Panc1 (cell line): Measurements from ENCODE around the gene UBAC1. TPM values are rescaled to one million over a fixed set of nuclear protein-coding genes. Genes with fewer than 3 reads are reported as not detected.

Experiments
- ATAC-seq: fragments of 200-7000 bp; cut with Tn5 transposase; 2 replicates; pipeline ENCODE4 v1.9.1; 2020; ENCODE audit warnings: mild to moderate bottlenecking, moderate library complexity
- BruUV-seq: library from RNA; stranded (reverse); fragments of 400-500 nt; replicated peaks from 2 replicates; lab custom pipeline; 2021; lab: Mats Ljungman, UMichigan
- CTCF ChIA-PET: fragments of 300-600 bp; sonication (Branson Sonifier 250); formaldehyde crosslinking; loops from one replicate; lab custom pipeline; 2022; ENCODE audit warnings: antibody characterized with exemption; lab: Charles Lee
- POLR2A ChIA-PET: fragments of 300-600 bp; sonication (Branson Sonifier 250); formaldehyde crosslinking; loops from one replicate; lab custom pipeline; 2022; ENCODE audit warnings: antibody characterized with exemption; lab: Charles Lee
- DNase-seq: peaks from one replicate; pipeline ENCODE4 v3.0.0-alpha.2; 2010; ENCODE audit warnings: low read depth, low spot score
- H3K27ac ChIP-seq: 2 replicates; pipeline ENCODE4 v1.5.1; 2011; ENCODE audit warnings: mild to moderate bottlenecking, low read length, inconsistent platforms
- H3K27me3 ChIP-seq: fragments of 200-500 bp; sonication (Bioruptor generic); 2 replicates; pipeline ENCODE4 v1.6.0; 2014; ENCODE audit warnings: low read length, inconsistent platforms; ENCODE audit not compliant: control insufficient read depth, insufficient read depth
- H3K36me3 ChIP-seq: fragments of 200-500 bp; sonication (Bioruptor generic); 2 replicates; pipeline ENCODE4 v1.5.1; 2014; ENCODE audit warnings: inconsistent platforms, mild to moderate bottlenecking, low read length, moderate library complexity; ENCODE audit not compliant: control insufficient read depth, insufficient read depth
- H3K4me1 ChIP-seq: 2 replicates; pipeline ENCODE4 v1.5.1; 2011; ENCODE audit warnings: inconsistent platforms, mild to moderate bottlenecking, low read length, moderate library complexity; ENCODE audit not compliant: control insufficient read depth, insufficient read depth
- H3K4me3 ChIP-seq, 2 experiments: 2 replicates each; pipeline ENCODE4 v1.5.1; 2011 to 2012; ENCODE audit warnings: low read depth in 2 of 2, low read length in 2 of 2, mild to moderate bottlenecking in 2 of 2, inconsistent platforms in 1 of 2, moderate library complexity in 1 of 2
- H3K9me3 ChIP-seq: fragments of 200-500 bp; sonication (Bioruptor generic); 2 replicates; pipeline ENCODE4 v1.5.1; 2014; ENCODE audit warnings: low read depth, mild to moderate bottlenecking, inconsistent platforms, low read length, moderate library complexity; ENCODE audit not compliant: control insufficient read depth, insufficient read depth
- POLR2AphosphoS5 ChIP-seq: IDR thresholded peaks from 2 replicates; pipeline ENCODE4 v1.6.1; 2012; ENCODE audit warnings: mild to moderate bottlenecking, low read depth, low read length, moderate library complexity
- REST ChIP-seq, 2 experiments: IDR thresholded peaks; 2 replicates each; pipeline ENCODE4 v1.6.1; 2011 to 2012; ENCODE audit warnings: low read depth in 2 of 2, control low read depth in 1 of 2, low read length in 1 of 2, mild to moderate bottlenecking in 1 of 2, moderate library complexity in 1 of 2; ENCODE audit not compliant: insufficient read depth in 1 of 2
- SIN3A ChIP-seq: IDR thresholded peaks from 2 replicates; pipeline ENCODE4 v1.6.1; 2012; ENCODE audit warnings: low read depth, mild to moderate bottlenecking, low read length, moderate library complexity, borderline replicate concordance; ENCODE audit not compliant: insufficient read depth
- TCF7L2 ChIP-seq: IDR thresholded peaks from 2 replicates; pipeline ENCODE4 v1.6.1; 2011; ENCODE audit warnings: mild to moderate bottlenecking, low read depth, low read length, inconsistent platforms
- in situ Hi-C: cut with HindIII; loops from 2 replicates; pipeline ENCODE4 v1.10.0; 2016; ENCODE audit warnings: low sequenced_read_pairs, low pct_unique_long_range_greater_than_20kb
- intact Hi-C: fragments of 100-400 bp; cut with micrococcal nuclease; formaldehyde crosslinking; loops from one replicate; pipeline ENCODE4 v1.10.0; 2022; ENCODE audit not compliant: unreplicated experiment
- total RNA-seq: library from RNA; stranded (reverse); gene quantifications from one replicate; pipeline ENCODE4 v1.2.1, GENCODE V29; 2021; ENCODE audit not compliant: unreplicated experiment
- TF ChIP-seq, protein P1 (sequence below): fragments of 450-650 bp; IDR thresholded peaks from 2 replicates; pipeline ENCODE4 v1.5.1; 2017; ENCODE audit warnings: mild to moderate bottlenecking

The UBAC1 gene
- total RNA-seq, 1 experiment from 2014 or later, result 38.0 TPM

- in situ Hi-C loops, result no loop called here
- BruUV-seq, result no TSS peak
- no peaks in the 10 kb centered on the region; the same call in 1 of the 2 replicates for H3K36me3 ChIP-seq
- DNase-seq (no peak), ATAC-seq (peak; percentile 56)
- POLR2A ChIA-PET, result no interaction called here
- peaks cover 11% of the 10 kb centered on the region for H3K4me1 ChIP-seq
- no peaks in the 10 kb centered on the region for H3K9me3 ChIP-seq
- CTCF ChIA-PET, result interaction anchor here (0.5 kb wide), 1 partner anchor 63 kb away, joined by 3 read pairs; no protein-coding TSS in a partner anchor
- no peaks in the 10 kb centered on the region for H3K27me3 ChIP-seq
- intact Hi-C loops, result no loop called here
- H3K4me3 ChIP-seq, result no peak overlapping the region
- TF ChIP-seq POLR2AphosphoS5, result no peak
- no peak for TF ChIP-seq SIN3A
- peak overlapping the region; percentile 54; the same call in 1 of the 2 replicates for H3K27ac ChIP-seq
Measured at GRCh38 chr9:135927195-135928013, 33.8 kb downstream of the UBAC1 start.

- ChIA-PET POLR2A (no interaction called here), CTCF (interaction anchor here (0.5 kb wide), 1 partner anchor 62 kb away, joined by 3 read pairs; no protein-coding TSS in a partner anchor)
- H3K4me1 ChIP-seq, result peaks cover 11% of the 10 kb centered on the region
- no TSS peak for BruUV-seq
- in situ Hi-C loops, result no loop called here
- peak; percentile 91 for ATAC-seq
- H3K36me3 ChIP-seq, result no peaks in the 10 kb centered on the region
- H3K4me3 ChIP-seq, result no peak overlapping the region
- TF ChIP-seq SIN3A (0 out of 2 replicates have a peak, but pooled peaks have one; percentile 36), POLR2AphosphoS5 (no peak), TCF7L2 (0 out of 2 replicates have a peak, but pooled peaks have one; percentile 15), REST (IDR thresholded peaks at IDR 0.05; ENCODE audit: insufficient read depth in 1 of 2, low read depth in 2 of 2, low read length in 1 of 2) (no peak)
- TF ChIP-seq, protein P1, sequence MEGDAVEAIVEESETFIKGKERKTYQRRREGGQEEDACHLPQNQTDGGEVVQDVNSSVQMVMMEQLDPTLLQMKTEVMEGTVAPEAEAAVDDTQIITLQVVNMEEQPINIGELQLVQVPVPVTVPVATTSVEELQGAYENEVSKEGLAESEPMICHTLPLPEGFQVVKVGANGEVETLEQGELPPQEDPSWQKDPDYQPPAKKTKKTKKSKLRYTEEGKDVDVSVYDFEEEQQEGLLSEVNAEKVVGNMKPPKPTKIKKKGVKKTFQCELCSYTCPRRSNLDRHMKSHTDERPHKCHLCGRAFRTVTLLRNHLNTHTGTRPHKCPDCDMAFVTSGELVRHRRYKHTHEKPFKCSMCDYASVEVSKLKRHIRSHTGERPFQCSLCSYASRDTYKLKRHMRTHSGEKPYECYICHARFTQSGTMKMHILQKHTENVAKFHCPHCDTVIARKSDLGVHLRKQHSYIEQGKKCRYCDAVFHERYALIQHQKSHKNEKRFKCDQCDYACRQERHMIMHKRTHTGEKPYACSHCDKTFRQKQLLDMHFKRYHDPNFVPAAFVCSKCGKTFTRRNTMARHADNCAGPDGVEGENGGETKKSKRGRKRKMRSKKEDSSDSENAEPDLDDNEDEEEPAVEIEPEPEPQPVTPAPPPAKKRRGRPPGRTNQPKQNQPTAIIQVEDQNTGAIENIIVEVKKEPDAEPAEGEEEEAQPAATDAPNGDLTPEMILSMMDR, result no peak
- H3K27ac ChIP-seq, result peak overlapping the region; percentile 54; the same call in 1 of the 2 replicates
- H3K9me3 ChIP-seq, result no peaks in the 10 kb centered on the region
- peak; percentile 57 for DNase-seq
- no peaks in the 10 kb centered on the region for H3K27me3 ChIP-seq
- intact Hi-C loops, result no loop called here
Measured at GRCh38 chr9:135926402-135927194, 34.6 kb downstream of the UBAC1 start.
